GM15510 (cell line): Measurements from ENCODE around the gene RIBC2.

Source experiments
- POLR2A ChIP-seq: IDR thresholded peaks from 3 replicates; pipeline ENCODE4 v1.6.1; 2011; ENCODE audit warnings: borderline replicate concordance; ENCODE audit not compliant: insufficient read length; ENCODE audit errors: extremely low read depth

RIBC2 gene

GRCh38 chr22:45435544-45436139 lies 22.1 kb downstream of the RIBC2 start:
- TF ChIP-seq POLR2A = no peak

- TF ChIP-seq POLR2A = no peak
Measured at GRCh38 chr22:45438336-45438735, 24.8 kb downstream of the RIBC2 start.

- no peak for TF ChIP-seq POLR2A
Measured at GRCh38 chr22:45441138-45441537, 27.6 kb downstream of the RIBC2 start.

GRCh38 chr22:45442116-45442515 lies 28.6 kb downstream of the RIBC2 start:
- no peak for TF ChIP-seq POLR2A

- TF ChIP-seq POLR2A = no peak
Measured at GRCh38 chr22:45444168-45444567, 30.7 kb downstream of the RIBC2 start.

- TF ChIP-seq POLR2A = no peak
Measured at GRCh38 chr22:45445031-45445710, 31.7 kb downstream of the RIBC2 start.

- TF ChIP-seq POLR2A = no peak
Measured at GRCh38 chr22:45446216-45446615, 32.7 kb downstream of the RIBC2 start.

GRCh38 chr22:45448431-45448830 lies 34.9 kb downstream of the RIBC2 start:
- no peak for TF ChIP-seq POLR2A

GRCh38 chr22:45450101-45450785 lies 36.8 kb downstream of the RIBC2 start:
- no peak for TF ChIP-seq POLR2A

- no peak for TF ChIP-seq POLR2A
Measured at GRCh38 chr22:45450921-45451651, 37.6 kb downstream of the RIBC2 start.

- no peak for TF ChIP-seq POLR2A
Measured at GRCh38 chr22:45451972-45452371, 38.5 kb downstream of the RIBC2 start.

- TF ChIP-seq POLR2A = no peak
Measured at GRCh38 chr22:45452565-45453379, 39.3 kb downstream of the RIBC2 start.

GRCh38 chr22:45453764-45454163 lies 40.3 kb downstream of the RIBC2 start:
- no peak for TF ChIP-seq POLR2A

- no peak for TF ChIP-seq POLR2A
Measured at GRCh38 chr22:45454275-45454674, 40.8 kb downstream of the RIBC2 start.

- TF ChIP-seq POLR2A = no peak
Measured at GRCh38 chr22:45455212-45455611, 41.7 kb downstream of the RIBC2 start.

- no peak for TF ChIP-seq POLR2A
Measured at GRCh38 chr22:45455621-45456020, 42.1 kb downstream of the RIBC2 start.
